ENCODE measurements around the gene GNAL.

The GNAL gene

GRCh38 chr18:11669271-11669947 is 19.7 kb upstream of the GNAL start:
- Histone ChIP-seq H3K9me3 (ENCODE audit: low read length) (no peaks in the 10 kb centered on the region), H3K27ac (ENCODE audit: low read depth, low read length) (no peak overlapping the region), H3K27me3 (ENCODE audit: control insufficient read depth in 1 of 2, insufficient read depth in 2 of 2, low read length in 2 of 2) (no peaks in the 10 kb centered on the region), H3K36me3 (ENCODE audit: insufficient read depth, low read length) (no peaks in the 10 kb centered on the region), H3K4me1 (ENCODE audit: insufficient read depth, low read length) (no peaks in the 10 kb centered on the region), H3K9ac (ENCODE audit: low read length) (no peak overlapping the region), H3K4me3 (ENCODE audit: low read depth in 1 of 2, low read length in 2 of 2) (no peak overlapping the region)

GRCh38 chr18:11669948-11670275 is 19.2 kb upstream of the GNAL start:
- Histone ChIP-seq H3K27me3 (ENCODE audit: control insufficient read depth in 1 of 2, insufficient read depth in 2 of 2, low read length in 2 of 2) (no peaks in the 10 kb centered on the region), H3K9ac (ENCODE audit: low read length) (no peak overlapping the region), H3K9me3 (ENCODE audit: low read length) (no peaks in the 10 kb centered on the region), H3K27ac (ENCODE audit: low read depth, low read length) (no peak overlapping the region), H3K4me1 (ENCODE audit: insufficient read depth, low read length) (no peaks in the 10 kb centered on the region), H3K36me3 (ENCODE audit: insufficient read depth, low read length) (no peaks in the 10 kb centered on the region), H3K4me3 (ENCODE audit: low read depth in 1 of 2, low read length in 2 of 2) (no peak overlapping the region)

- H3K9ac ChIP-seq (ENCODE audit: low read length): no peak overlapping the region
- H3K27me3 ChIP-seq (ENCODE audit: control insufficient read depth in 1 of 2, insufficient read depth in 2 of 2, low read length in 2 of 2): no peaks in the 10 kb centered on the region
- H3K27ac ChIP-seq (ENCODE audit: low read depth, low read length): no peak overlapping the region
- H3K4me1 ChIP-seq (ENCODE audit: insufficient read depth, low read length): no peaks in the 10 kb centered on the region
- H3K4me3 ChIP-seq (ENCODE audit: low read depth in 1 of 2, low read length in 2 of 2): no peak overlapping the region
- H3K36me3 ChIP-seq (ENCODE audit: insufficient read depth, low read length): no peaks in the 10 kb centered on the region
- no peaks in the 10 kb centered on the region for H3K9me3 ChIP-seq (ENCODE audit: low read length)
These were observed 17.9 kb upstream of the GNAL start for GRCh38 chr18:11671156-11671555.

- Histone ChIP-seq H3K27ac (ENCODE audit: low read depth, low read length) (no peak overlapping the region), H3K9me3 (ENCODE audit: low read length) (no peaks in the 10 kb centered on the region), H3K4me3 (ENCODE audit: low read depth in 1 of 2, low read length in 2 of 2) (no peak overlapping the region), H3K9ac (ENCODE audit: low read length) (no peak overlapping the region), H3K4me1 (ENCODE audit: insufficient read depth, low read length) (no peaks in the 10 kb centered on the region), H3K27me3 (ENCODE audit: control insufficient read depth in 1 of 2, insufficient read depth in 2 of 2, low read length in 2 of 2) (no peaks in the 10 kb centered on the region), H3K36me3 (ENCODE audit: insufficient read depth, low read length) (no peaks in the 10 kb centered on the region)
These were observed 16.9 kb upstream of the GNAL start for GRCh38 chr18:11672198-11672597.

- Histone ChIP-seq H3K27ac (ENCODE audit: low read depth, low read length) (no peak overlapping the region), H3K4me3 (ENCODE audit: low read depth in 1 of 2, low read length in 2 of 2) (no peak overlapping the region), H3K9me3 (ENCODE audit: low read length) (no peaks in the 10 kb centered on the region), H3K4me1 (ENCODE audit: insufficient read depth, low read length) (no peaks in the 10 kb centered on the region), H3K9ac (ENCODE audit: low read length) (no peak overlapping the region), H3K36me3 (ENCODE audit: insufficient read depth, low read length) (no peaks in the 10 kb centered on the region), H3K27me3 (ENCODE audit: control insufficient read depth in 1 of 2, insufficient read depth in 2 of 2, low read length in 2 of 2) (no peaks in the 10 kb centered on the region)
These were observed 16.1 kb upstream of the GNAL start for GRCh38 chr18:11672846-11673454.

GRCh38 chr18:11673560-11673959 is 15.5 kb upstream of the GNAL start:
- Histone ChIP-seq H3K27ac (ENCODE audit: low read depth, low read length) (no peak overlapping the region), H3K36me3 (ENCODE audit: insufficient read depth, low read length) (no peaks in the 10 kb centered on the region), H3K9ac (ENCODE audit: low read length) (no peak overlapping the region), H3K27me3 (ENCODE audit: control insufficient read depth in 1 of 2, insufficient read depth in 2 of 2, low read length in 2 of 2) (no peaks in the 10 kb centered on the region), H3K9me3 (ENCODE audit: low read length) (no peaks in the 10 kb centered on the region), H3K4me1 (ENCODE audit: insufficient read depth, low read length) (no peaks in the 10 kb centered on the region), H3K4me3 (ENCODE audit: low read depth in 1 of 2, low read length in 2 of 2) (no peak overlapping the region)

GRCh38 chr18:11674119-11674518 is 14.9 kb upstream of the GNAL start:
- no peaks in the 10 kb centered on the region for H3K27me3 ChIP-seq (ENCODE audit: control insufficient read depth in 1 of 2, insufficient read depth in 2 of 2, low read length in 2 of 2)
- H3K4me1 ChIP-seq (ENCODE audit: insufficient read depth, low read length): no peaks in the 10 kb centered on the region
- no peaks in the 10 kb centered on the region for H3K9me3 ChIP-seq (ENCODE audit: low read length)
- no peak overlapping the region for H3K27ac ChIP-seq (ENCODE audit: low read depth, low read length)
- no peaks in the 10 kb centered on the region for H3K36me3 ChIP-seq (ENCODE audit: insufficient read depth, low read length)
- H3K4me3 ChIP-seq (ENCODE audit: low read depth in 1 of 2, low read length in 2 of 2): no peak overlapping the region
- H3K9ac ChIP-seq (ENCODE audit: low read length): no peak overlapping the region

GRCh38 chr18:11676386-11676785 is 12.7 kb upstream of the GNAL start:
- H3K27ac ChIP-seq (ENCODE audit: low read depth, low read length): no peak overlapping the region
- H3K4me1 ChIP-seq (ENCODE audit: insufficient read depth, low read length): no peaks in the 10 kb centered on the region
- no peak overlapping the region for H3K9ac ChIP-seq (ENCODE audit: low read length)
- no peaks in the 10 kb centered on the region for H3K36me3 ChIP-seq (ENCODE audit: insufficient read depth, low read length)
- H3K27me3 ChIP-seq (ENCODE audit: control insufficient read depth in 1 of 2, insufficient read depth in 2 of 2, low read length in 2 of 2): no peaks in the 10 kb centered on the region
- H3K9me3 ChIP-seq (ENCODE audit: low read length): no peaks in the 10 kb centered on the region
- H3K4me3 ChIP-seq (ENCODE audit: low read depth in 1 of 2, low read length in 2 of 2): no peak overlapping the region

GRCh38 chr18:11676867-11677266 is 12.2 kb upstream of the GNAL start:
- Histone ChIP-seq H3K9ac (ENCODE audit: low read length) (no peak overlapping the region), H3K36me3 (ENCODE audit: insufficient read depth, low read length) (no peaks in the 10 kb centered on the region), H3K27ac (ENCODE audit: low read depth, low read length) (no peak overlapping the region), H3K9me3 (ENCODE audit: low read length) (no peaks in the 10 kb centered on the region), H3K27me3 (ENCODE audit: control insufficient read depth in 1 of 2, insufficient read depth in 2 of 2, low read length in 2 of 2) (no peaks in the 10 kb centered on the region), H3K4me1 (ENCODE audit: insufficient read depth, low read length) (no peaks in the 10 kb centered on the region), H3K4me3 (ENCODE audit: low read depth in 1 of 2, low read length in 2 of 2) (no peak overlapping the region)

- Histone ChIP-seq H3K27me3 (ENCODE audit: control insufficient read depth in 1 of 2, insufficient read depth in 2 of 2, low read length in 2 of 2) (no peaks in the 10 kb centered on the region), H3K4me1 (ENCODE audit: insufficient read depth, low read length) (no peaks in the 10 kb centered on the region), H3K4me3 (ENCODE audit: low read depth in 1 of 2, low read length in 2 of 2) (no peak overlapping the region), H3K27ac (ENCODE audit: low read depth, low read length) (no peak overlapping the region), H3K36me3 (ENCODE audit: insufficient read depth, low read length) (no peaks in the 10 kb centered on the region), H3K9me3 (ENCODE audit: low read length) (no peaks in the 10 kb centered on the region), H3K9ac (ENCODE audit: low read length) (no peak overlapping the region)
These were observed 10.9 kb upstream of the GNAL start for GRCh38 chr18:11678211-11678610.

- H3K36me3 ChIP-seq (ENCODE audit: insufficient read depth, low read length): no peaks in the 10 kb centered on the region
- H3K4me3 ChIP-seq (ENCODE audit: low read depth in 1 of 2, low read length in 2 of 2): peak overlapping the region; percentile 53 to 77
- H3K9me3 ChIP-seq (ENCODE audit: low read length): no peaks in the 10 kb centered on the region
- H3K27ac ChIP-seq (ENCODE audit: low read depth, low read length): peak overlapping the region; percentile 72
- H3K4me1 ChIP-seq (ENCODE audit: insufficient read depth, low read length): peaks cover 6% of the 10 kb centered on the region
- no peak overlapping the region for H3K9ac ChIP-seq (ENCODE audit: low read length)
- no peaks in the 10 kb centered on the region for H3K27me3 ChIP-seq (ENCODE audit: control insufficient read depth in 1 of 2, insufficient read depth in 2 of 2, low read length in 2 of 2)
These were observed 853 bp downstream of the GNAL start for GRCh38 chr18:11689669-11690565.
